ENCODE results near the gene RSPH6A.

DNA sequence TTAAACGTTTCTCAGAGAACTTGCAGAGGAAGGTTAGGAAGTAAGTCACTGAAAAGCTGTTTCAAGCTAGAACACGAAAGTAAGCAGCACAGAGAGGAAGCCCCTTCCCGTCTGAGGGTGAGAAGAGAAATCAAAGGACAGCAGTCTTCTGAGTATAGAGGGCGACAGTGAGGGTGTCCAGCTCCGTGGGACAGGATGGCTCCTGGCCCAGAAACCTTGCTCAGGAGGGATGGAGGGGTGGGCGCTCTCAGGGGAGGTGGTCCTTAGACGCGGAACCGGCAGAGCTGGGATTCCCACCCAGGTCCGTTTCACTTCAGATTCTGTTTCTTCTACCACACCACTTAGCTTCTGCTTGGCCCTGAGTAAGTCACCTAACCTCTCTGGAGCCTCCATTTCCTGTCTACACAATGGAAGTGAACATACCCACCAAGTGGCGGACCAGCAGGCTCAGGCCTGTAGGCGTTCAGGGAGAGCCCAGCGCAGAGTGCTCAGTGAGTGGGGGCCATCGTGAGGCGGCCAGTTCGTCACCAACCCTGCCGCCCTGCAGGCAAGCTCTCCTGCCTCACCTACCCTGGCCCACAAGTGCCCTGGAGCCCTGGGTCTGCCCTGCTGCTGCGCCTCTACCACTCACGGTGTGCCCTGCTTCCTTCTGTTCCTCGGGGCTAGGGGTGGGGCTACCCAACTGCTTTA is 5.5 kb upstream of the RSPH6A start:
- TF ChIP-seq, protein P1, sequence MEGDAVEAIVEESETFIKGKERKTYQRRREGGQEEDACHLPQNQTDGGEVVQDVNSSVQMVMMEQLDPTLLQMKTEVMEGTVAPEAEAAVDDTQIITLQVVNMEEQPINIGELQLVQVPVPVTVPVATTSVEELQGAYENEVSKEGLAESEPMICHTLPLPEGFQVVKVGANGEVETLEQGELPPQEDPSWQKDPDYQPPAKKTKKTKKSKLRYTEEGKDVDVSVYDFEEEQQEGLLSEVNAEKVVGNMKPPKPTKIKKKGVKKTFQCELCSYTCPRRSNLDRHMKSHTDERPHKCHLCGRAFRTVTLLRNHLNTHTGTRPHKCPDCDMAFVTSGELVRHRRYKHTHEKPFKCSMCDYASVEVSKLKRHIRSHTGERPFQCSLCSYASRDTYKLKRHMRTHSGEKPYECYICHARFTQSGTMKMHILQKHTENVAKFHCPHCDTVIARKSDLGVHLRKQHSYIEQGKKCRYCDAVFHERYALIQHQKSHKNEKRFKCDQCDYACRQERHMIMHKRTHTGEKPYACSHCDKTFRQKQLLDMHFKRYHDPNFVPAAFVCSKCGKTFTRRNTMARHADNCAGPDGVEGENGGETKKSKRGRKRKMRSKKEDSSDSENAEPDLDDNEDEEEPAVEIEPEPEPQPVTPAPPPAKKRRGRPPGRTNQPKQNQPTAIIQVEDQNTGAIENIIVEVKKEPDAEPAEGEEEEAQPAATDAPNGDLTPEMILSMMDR (IDR thresholded peaks at IDR 0.05) = no peak
- TF ChIP-seq EP300 (IDR thresholded peaks at IDR 0.05) = no peak
- TF ChIP-seq POLR2A (IDR thresholded peaks at IDR 0.05) = no peak
- no peak for TF ChIP-seq POLR2AphosphoS5 (IDR thresholded peaks at IDR 0.05)

Measured in upper lobe of left lung (tissue), 4 donors.